Gastroesophageal sphincter (tissue), 3 donors: ENCODE measurements around the gene CLCN1.

Experiments
- CTCF ChIP-seq, 4 experiments: fragments of 200-600 bp in 2 of 4; fragments of 450-650 bp in 2 of 4; sonication (generic) in 1 of 4; IDR thresholded peaks; one replicate each; pipeline ENCODE4 v1.5.1; 2017 to 2019; ENCODE audit warnings: antibody characterized with exemption in 4 of 4, mild to moderate bottlenecking in 2 of 4, moderate library complexity in 2 of 4
- EP300 ChIP-seq: sonication (generic); formaldehyde crosslinking; IDR thresholded peaks from one replicate; pipeline ENCODE4 v1.6.1; 2017; ENCODE audit warnings: antibody characterized with exemption, mild to moderate bottlenecking
- POLR2A ChIP-seq, 2 donors: fragments of 450-650 bp; IDR thresholded peaks; one replicate each; pipeline ENCODE4 v1.6.1; 2017; ENCODE audit warnings: antibody characterized with exemption in 2 of 2, mild to moderate bottlenecking in 2 of 2, moderate library complexity in 1 of 2
- POLR2AphosphoS5 ChIP-seq: sonication (generic); formaldehyde crosslinking; IDR thresholded peaks from one replicate; pipeline ENCODE4 v1.6.1; 2017; ENCODE audit warnings: antibody characterized with exemption

DNA sequence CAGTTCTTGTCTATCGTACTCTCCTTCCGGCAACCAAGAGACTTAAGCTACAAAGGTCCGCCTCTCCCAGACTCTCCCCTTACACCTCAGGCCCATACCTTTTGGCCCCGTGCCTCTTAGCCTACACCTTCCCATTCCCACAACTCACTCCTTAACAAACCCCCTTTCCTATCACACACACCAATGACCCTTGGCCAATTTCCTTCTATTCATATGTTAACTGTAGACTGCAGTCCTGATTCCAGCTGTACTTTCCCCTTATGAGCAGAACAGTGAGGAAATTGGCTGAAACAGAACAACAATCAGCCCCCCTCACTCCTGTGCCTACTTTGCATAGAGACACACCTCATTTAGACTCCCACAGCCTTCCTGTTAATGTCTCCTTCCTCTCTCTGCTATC, 32.5 kb upstream of the CLCN1 start:
- no peak for TF ChIP-seq EP300
- no peak for TF ChIP-seq POLR2A (IDR thresholded peaks at IDR 0.05)
- TF ChIP-seq CTCF (IDR thresholded peaks at IDR 0.05): no peak
- no peak for TF ChIP-seq POLR2AphosphoS5
